ENCODE measurements around the gene TUSC2.

TUSC2 gene

GRCh38 chr3:50327129-50327528, 894 bp downstream of the TUSC2 start:
- TF ChIP-seq RAD21 (IDR thresholded peaks at IDR 0.05; ENCODE audit: low read depth) (no peak), TEAD4 (IDR thresholded peaks at IDR 0.05) (no peak), USF1 (IDR thresholded peaks at IDR 0.05) (no peak), TCF12 (IDR thresholded peaks at IDR 0.05; ENCODE audit: low read depth) (no peak), CREB1 (IDR thresholded peaks at IDR 0.05; ENCODE audit: low read depth) (no peak), EP300 (IDR thresholded peaks at IDR 0.05; ENCODE audit: borderline replicate concordance) (no peak), CEBPB (IDR thresholded peaks at IDR 0.05) (no peak), TAF1 (IDR thresholded peaks at IDR 0.05; ENCODE audit: low read depth) (no peak), FOXM1 (IDR thresholded peaks at IDR 0.05; ENCODE audit: borderline replicate concordance, low read depth) (no peak), REST (IDR thresholded peaks at IDR 0.05; ENCODE audit: low read depth) (no peak), MAX (IDR thresholded peaks at IDR 0.05) (no peak), ZBTB7A (IDR thresholded peaks at IDR 0.05; ENCODE audit: low read depth) (no peak), EGR1 (IDR thresholded peaks at IDR 0.05) (no peak), NFIC (IDR thresholded peaks at IDR 0.05) (no peak), YY1 (IDR thresholded peaks at IDR 0.05; ENCODE audit: low read depth) (no peak)

GRCh38 chr3:50326182-50326541, 1.9 kb downstream of the TUSC2 start:
- TF ChIP-seq FOXM1 (IDR thresholded peaks at IDR 0.05; ENCODE audit: borderline replicate concordance, low read depth) (no peak), NFIC (IDR thresholded peaks at IDR 0.05) (no peak), ZBTB7A (IDR thresholded peaks at IDR 0.05; ENCODE audit: low read depth) (no peak), YY1 (IDR thresholded peaks at IDR 0.05; ENCODE audit: low read depth) (no peak), CREB1 (IDR thresholded peaks at IDR 0.05; ENCODE audit: low read depth) (no peak), MAX (IDR thresholded peaks at IDR 0.05) (no peak), EGR1 (IDR thresholded peaks at IDR 0.05) (no peak), RAD21 (IDR thresholded peaks at IDR 0.05; ENCODE audit: low read depth) (no peak)

- TF ChIP-seq USF1 (IDR thresholded peaks at IDR 0.05) (no peak), CREB1 (IDR thresholded peaks at IDR 0.05; ENCODE audit: low read depth) (no peak), TEAD4 (IDR thresholded peaks at IDR 0.05) (no peak), ZBTB7A (IDR thresholded peaks at IDR 0.05; ENCODE audit: low read depth) (no peak), EP300 (IDR thresholded peaks at IDR 0.05; ENCODE audit: borderline replicate concordance) (no peak), EGR1 (IDR thresholded peaks at IDR 0.05) (no peak), TCF12 (IDR thresholded peaks at IDR 0.05; ENCODE audit: low read depth) (no peak)
Measured at GRCh38 chr3:50325497-50326181, 2.4 kb downstream of the TUSC2 start.

- no peak for TF ChIP-seq FOXM1 (IDR thresholded peaks at IDR 0.05; ENCODE audit: borderline replicate concordance, low read depth)
Measured at GRCh38 chr3:50325113-50325480, 2.9 kb downstream of the TUSC2 start.

GRCh38 chr3:50324351-50325112, 3.5 kb downstream of the TUSC2 start:
- TF ChIP-seq TCF12 (IDR thresholded peaks at IDR 0.05; ENCODE audit: low read depth) (no peak), YY1 (IDR thresholded peaks at IDR 0.05; ENCODE audit: low read depth) (0 out of 2 replicates have a peak, but pooled peaks have one; percentile 15), CREB1 (IDR thresholded peaks at IDR 0.05; ENCODE audit: low read depth) (no peak), RAD21 (IDR thresholded peaks at IDR 0.05; ENCODE audit: low read depth) (peak; percentile 91)

GRCh38 chr3:50323614-50324199, 4.3 kb downstream of the TUSC2 start:
- TF ChIP-seq REST (IDR thresholded peaks at IDR 0.05; ENCODE audit: low read depth): no peak
- TF ChIP-seq USF1 (IDR thresholded peaks at IDR 0.05): no peak
- TF ChIP-seq CREB1 (IDR thresholded peaks at IDR 0.05; ENCODE audit: low read depth): no peak
- TF ChIP-seq CEBPB (IDR thresholded peaks at IDR 0.05): no peak
- TF ChIP-seq NFIC (IDR thresholded peaks at IDR 0.05): no peak
- no peak for TF ChIP-seq EP300 (IDR thresholded peaks at IDR 0.05; ENCODE audit: borderline replicate concordance)
- no peak for TF ChIP-seq TCF12 (IDR thresholded peaks at IDR 0.05; ENCODE audit: low read depth)
- no peak for TF ChIP-seq ZBTB7A (IDR thresholded peaks at IDR 0.05; ENCODE audit: low read depth)
- no peak for TF ChIP-seq YY1 (IDR thresholded peaks at IDR 0.05; ENCODE audit: low read depth)
- no peak for TF ChIP-seq RAD21 (IDR thresholded peaks at IDR 0.05; ENCODE audit: low read depth)
- TF ChIP-seq EGR1 (IDR thresholded peaks at IDR 0.05): no peak
- TF ChIP-seq TAF1 (IDR thresholded peaks at IDR 0.05; ENCODE audit: low read depth): no peak
- TF ChIP-seq MAX (IDR thresholded peaks at IDR 0.05): no peak
- no peak for TF ChIP-seq FOXM1 (IDR thresholded peaks at IDR 0.05; ENCODE audit: borderline replicate concordance, low read depth)
- no peak for TF ChIP-seq TEAD4 (IDR thresholded peaks at IDR 0.05)
